DMS79 (cell line): ENCODE results near the gene GATAD2B.

Experiments used
- DNase-seq: peaks from one replicate; lab custom pipeline; 2025; lab: John Stamatoyannopoulos, UW

Gene GATAD2B

DNA sequence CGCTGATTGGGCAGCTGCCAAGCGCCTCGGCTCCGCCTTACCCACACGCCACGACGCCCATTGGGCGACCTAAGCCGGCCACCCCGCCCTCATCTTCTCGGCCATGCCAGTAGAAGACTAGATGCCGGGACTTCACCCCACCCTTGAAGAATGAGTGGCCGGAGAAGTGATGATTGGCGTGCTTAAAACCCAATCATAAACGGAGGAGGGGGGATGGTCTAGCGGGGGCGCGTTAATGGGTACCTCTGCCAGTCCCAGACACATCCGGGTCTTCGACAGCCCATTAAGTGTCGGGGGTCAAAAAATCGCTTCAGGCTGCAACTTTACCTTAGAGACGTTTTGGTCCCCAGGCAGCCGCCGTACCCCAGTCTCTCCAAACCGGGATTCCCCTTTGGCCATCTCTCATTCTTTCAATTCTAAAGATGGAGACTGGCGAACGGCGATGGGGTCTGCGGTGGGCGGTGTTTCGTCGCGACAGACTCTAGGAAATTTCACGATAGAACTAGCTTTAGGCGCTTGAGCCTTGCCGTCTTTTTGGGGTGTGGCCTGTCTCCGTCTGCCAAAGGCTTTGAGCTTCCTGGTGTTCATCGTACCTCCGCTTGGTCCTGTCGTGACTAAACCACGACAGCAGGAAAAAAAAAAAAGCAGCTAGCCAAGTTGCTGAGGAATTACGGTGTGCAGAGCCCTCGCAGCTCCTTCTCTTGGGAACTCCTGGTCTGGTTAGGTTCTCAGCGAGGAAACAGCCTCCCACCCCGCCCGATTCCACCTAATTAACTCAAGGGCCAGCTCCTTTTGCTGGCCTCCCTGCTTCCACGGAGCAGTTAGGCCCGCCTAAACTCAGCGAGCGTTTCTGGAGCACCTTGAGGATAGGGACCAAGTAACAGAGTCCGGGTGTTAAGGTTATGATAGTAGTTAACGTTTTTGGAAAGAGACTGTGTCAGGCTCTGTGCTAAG lies at the start of gene GATAD2B:
GATAD2B (minus strand) TSS at position 1 of the 954 bp plus-strand sequence. CDS start 94,625 bp downstream, outside the sequence.
- peak; percentile 99 for DNase-seq

DNA sequence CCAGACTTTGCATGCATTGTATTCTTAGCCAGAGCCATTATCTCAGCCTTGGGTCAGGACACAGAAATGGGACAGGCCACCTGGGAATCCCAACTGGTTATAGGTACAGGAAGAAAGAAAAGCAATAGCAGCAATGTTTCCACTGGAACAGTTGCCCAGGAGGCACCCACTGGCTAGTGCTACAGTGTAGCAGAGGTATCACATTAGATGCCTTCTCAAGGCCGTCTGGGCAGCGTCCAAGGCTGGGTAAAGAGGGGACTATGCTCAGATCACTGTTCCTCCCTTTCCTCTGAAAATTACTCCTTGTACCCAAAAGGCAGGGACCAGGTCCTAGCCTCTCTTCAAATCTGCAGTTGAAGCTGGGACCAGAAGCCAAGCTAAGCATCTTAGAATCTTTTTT lies 47.6 kb upstream of the GATAD2B start:
- no peak for DNase-seq

DNA sequence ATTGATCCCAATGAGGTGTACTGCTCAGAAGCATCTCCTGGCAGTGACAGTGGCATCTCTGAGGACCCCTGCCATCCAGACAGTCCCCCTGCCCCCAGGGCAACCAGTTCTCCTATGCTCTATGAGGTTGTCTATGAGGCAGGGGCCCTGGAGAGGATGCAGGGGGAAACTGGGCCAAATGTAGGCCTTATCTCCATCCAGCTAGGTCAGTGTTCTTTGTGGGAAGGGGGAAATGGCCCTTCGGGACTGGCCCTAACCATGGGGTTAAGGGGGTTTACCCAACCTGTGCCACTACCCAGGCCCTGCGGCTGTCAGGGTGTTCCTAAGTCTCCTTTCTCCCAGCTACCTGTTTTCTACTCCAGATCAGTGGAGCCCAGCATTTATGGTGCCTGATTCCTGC lies 46.2 kb upstream of the GATAD2B start:
- no peak for DNase-seq

DNA sequence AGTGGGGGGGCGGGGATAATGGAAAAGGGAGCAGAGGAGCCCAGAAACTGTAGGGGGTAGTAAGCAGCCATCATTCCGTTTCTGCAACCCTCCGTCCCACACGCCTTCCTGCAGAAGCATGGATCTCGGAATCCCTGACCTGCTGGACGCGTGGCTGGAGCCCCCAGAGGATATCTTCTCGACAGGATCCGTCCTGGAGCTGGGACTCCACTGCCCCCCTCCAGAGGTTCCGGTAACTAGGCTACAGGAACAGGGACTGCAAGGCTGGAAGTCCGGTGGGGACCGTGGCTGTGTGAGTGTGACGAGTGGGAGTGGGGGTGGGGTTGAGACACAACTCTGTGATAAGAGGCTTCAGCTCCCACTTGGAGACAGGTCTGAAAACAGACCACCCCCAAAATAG lies 45.6 kb upstream of the GATAD2B start:
- no peak for DNase-seq

DNA sequence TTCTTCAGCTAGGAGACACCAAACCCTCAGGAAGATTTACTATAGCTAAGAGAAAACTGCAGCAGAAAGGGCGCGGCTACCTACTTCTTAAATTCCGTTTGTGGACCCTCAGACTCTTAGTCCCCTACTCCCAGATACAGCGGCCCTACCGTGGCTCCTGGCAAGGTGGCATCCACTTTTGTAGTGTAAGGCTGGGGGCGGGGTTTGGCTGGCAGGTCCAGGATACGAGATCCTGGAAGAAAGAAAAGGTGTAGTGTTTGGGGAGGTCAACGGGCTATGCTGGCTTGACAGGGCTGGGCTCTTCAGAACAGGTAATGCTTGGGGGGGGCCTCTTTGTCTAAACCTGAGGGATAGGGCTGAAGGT lies 45.2 kb upstream of the GATAD2B start:
- DNase-seq: peak; percentile 81

DNA sequence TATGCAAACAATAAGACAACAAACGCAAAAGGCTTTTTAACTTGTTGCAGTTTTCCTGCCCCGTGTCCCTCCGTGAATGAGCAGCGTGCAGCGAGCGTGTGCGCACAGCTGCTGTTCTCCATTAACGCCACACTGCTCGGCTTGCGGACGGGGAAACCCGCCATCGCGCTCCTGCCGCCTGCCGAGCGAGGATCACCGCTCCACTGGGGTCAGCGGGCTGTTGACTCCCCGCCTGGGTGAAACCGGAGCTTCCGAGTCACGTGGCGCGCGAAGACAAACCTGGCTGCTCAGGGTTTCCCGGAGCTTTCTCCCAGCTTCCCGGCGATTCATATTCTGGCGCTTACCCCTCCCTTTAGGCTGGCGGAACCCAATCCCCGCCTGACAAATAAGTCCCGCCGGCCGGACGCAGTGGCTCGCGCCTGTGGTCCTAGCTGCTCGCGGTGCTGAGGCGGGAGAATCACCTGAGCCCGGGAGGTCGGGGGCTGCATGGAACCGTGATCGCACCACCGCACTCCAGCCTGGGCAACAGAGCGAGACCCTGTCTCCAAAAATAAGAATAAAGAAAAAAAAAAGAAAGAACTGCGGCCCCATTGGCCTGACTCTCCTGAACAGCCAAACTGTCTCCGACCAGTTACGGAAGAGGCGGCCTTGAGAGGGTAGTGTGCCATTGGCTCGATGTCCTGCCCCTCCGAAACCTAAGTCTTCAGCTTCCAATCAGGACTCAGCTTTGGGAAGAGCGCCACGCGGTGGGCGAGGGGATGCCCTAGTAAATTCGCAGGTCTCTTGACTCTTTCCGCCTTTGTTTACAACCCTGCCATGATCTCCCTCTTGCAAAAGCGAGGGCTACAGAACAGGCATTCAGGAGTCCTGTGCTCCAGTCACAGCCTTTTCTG lies 44.6 kb upstream of the GATAD2B start, which contains the start of gene CREB3L4:
CREB3L4 (plus strand) TSS at position 796 of the 893 bp plus-strand sequence. CDS start 624 bp downstream, outside the sequence.
- peak; percentile 98 for DNase-seq

DNA sequence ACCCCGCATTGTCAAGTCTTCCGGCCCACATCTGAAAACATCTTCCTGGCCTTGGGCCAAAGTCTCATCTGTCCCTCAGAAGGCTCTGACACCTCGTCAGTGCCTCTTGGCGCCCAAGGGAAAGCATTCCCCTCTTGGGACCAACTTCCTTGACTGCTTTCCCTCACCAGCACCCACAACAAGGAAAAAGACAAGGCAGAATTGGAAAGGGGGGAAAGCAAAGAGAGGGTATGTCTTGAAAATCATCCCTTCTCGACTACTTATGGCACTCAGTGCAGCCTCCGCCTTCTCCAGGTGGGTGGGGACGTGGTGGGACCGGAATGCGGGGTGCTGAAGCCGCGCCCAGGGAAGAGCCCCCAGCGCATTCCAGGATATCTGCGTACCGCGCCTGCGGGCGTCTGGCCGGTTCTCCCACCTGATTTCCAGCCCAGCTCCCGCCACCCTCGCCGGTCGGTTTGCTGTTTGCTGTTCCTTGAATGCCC lies 41.1 kb upstream of the GATAD2B start:
- DNase-seq: peak; percentile 18

DNA sequence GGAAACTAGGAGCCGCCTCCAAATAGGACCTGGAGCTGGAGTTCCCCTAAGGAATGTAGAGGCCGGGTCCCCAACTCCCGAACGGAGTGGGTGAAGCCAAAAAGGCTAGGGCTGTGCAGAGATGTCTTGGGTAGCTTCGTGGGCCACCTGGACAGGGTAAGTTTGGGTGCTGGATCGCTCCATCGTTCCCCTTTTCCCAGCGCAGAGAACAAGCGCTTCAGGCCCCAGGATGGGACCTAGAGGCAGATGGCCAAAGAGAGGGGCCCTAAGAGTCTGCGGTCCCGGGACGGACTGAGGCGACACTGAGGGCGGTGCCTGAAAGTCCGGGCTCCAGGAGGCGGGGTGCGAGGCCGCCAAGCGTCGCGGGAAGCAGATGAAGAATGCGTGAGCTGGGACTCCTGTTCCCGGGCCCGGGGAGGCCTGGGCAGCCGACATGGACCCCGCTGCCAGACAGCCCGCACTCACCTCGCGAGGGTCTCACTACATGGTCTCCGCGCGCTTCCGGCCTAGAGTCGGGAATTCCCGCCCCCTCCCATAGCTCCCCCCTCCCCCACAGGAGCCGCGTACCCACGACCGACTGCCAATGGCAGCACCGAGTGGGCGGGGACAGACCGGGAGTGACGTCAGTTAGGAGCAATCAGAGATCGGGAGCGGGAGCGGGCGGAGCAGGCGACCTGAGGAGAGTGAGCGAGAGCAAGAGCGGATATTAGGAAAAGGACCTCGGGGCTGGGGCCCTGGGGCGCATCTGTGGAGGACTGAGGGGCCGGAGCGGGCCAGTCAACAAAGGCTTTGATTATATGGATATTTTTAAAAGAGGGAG lies 40.5 kb upstream of the GATAD2B start, which contains the start of gene SLC39A1:
SLC39A1 (minus strand) TSS at position 508 of the 820 bp plus-strand sequence. CDS start 822 bp downstream, outside the sequence.
- peak; percentile 94 for DNase-seq

DNA sequence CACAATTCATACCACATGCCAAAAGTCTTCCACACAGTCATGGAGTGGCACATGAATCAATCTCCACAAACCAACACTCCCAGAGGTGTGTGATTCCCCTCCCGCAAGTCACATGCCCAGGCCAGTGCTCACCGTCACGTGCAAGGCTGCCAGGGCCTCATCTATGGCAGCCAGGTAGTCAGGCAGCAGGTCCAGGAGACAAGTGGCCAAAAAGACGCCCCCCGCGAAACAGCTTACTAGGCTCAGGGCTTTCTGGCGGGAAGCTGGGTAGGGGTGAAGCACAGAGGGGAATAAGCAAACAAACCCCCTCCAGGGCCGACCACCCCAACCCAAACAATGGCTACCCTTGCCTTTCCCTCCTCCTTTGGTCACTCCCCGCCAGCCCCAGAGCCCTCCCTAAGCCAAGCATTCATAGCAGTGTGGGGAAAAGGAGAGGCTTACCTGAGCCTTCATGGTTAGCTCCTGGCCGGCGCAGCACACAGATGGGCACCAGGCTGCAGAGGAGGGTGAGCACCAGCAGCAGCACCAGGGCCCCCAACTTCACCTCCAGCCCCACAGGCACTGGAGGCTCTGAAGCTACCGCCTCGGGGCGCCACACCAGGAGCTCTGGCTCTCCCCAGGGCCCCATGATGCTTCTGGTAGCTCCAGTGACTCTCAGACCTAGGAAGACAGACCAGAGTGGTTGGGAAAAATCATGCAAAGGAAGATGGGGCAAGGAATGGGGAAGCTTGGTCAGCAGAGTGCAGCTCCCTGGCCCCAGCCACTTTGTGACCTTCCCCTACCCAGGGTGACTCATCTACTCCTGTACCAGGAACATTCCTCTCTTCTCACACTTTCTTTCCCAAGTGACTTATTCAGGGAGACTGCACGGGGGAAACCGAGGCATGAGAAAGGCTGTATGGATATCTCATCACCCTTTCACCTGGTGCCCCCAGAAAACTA lies 39.6 kb upstream of the GATAD2B start:
- no peak for DNase-seq

DNA sequence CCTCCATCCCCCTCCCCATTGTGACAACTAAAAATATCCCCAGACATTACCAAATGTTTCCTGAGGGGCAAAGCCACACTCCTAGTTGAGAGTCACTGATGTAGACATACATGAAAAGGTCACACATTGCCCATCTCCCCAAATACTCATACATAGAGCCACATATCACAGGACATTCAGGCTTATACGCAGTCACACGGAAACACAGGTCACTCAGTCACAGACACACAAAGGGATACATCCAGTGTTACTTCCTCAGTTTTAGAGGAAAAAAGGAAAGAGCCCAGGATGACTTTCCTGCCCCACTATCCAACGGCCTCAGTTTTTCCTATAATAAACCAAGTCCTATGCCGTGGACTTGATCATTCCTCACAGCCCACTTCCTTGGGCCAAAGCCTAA lies 38.6 kb upstream of the GATAD2B start:
- no peak for DNase-seq

DNA sequence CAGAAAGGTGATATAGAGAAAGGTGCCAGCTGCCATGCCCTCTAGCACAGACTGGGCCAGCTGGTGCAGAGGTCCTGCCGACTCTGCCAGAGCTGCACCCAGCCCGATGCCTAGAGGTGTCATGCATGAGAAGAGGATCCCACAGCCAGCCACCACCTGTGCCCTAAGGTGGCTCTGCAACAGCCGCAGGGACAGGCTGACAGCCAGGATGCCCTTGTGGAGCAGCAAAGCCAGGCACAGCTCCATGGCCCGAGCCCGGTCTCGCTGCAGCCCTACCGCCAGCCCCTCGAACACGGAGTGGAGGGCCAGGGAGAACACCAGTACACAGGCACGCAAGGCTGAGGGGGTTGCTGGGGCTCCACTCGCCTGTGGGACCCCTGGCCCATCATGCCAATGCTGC lies 37.4 kb upstream of the GATAD2B start:
- no peak for DNase-seq

DNA sequence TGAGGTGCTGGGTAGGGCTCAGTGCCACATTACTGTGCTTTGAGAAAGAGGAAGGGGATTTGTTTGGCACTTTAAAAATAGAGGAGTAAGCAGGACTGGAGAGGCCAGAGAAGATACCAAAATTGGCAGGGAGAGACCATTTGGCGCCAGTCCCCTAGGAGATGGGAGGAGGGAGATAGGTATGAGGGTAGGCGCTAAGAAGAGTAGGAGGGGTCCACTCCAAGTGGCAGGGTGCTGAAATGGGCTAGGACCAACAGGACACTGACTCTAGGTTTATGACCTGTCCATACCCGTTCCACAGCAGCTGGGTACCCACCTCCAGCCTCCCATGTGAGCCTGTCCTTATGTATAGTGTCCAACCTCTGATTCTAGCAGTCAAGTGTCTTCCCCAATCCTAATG lies 36.7 kb upstream of the GATAD2B start:
- no peak for DNase-seq

DNA sequence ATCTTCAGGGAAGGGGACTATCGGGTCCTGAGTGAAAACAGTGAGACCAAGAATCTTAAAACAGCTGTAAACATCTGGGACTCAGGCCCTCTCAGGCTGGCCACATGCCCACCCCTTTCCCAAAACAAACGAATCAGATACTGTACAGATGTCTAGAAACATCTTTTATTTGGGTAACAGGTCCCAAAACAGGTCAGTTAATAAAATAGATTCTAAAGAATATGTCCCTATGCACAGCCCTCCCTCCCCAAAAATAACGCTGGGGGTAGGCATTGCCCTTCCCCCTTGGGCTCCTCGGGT lies 36.1 kb upstream of the GATAD2B start:
- DNase-seq: no peak

DNA sequence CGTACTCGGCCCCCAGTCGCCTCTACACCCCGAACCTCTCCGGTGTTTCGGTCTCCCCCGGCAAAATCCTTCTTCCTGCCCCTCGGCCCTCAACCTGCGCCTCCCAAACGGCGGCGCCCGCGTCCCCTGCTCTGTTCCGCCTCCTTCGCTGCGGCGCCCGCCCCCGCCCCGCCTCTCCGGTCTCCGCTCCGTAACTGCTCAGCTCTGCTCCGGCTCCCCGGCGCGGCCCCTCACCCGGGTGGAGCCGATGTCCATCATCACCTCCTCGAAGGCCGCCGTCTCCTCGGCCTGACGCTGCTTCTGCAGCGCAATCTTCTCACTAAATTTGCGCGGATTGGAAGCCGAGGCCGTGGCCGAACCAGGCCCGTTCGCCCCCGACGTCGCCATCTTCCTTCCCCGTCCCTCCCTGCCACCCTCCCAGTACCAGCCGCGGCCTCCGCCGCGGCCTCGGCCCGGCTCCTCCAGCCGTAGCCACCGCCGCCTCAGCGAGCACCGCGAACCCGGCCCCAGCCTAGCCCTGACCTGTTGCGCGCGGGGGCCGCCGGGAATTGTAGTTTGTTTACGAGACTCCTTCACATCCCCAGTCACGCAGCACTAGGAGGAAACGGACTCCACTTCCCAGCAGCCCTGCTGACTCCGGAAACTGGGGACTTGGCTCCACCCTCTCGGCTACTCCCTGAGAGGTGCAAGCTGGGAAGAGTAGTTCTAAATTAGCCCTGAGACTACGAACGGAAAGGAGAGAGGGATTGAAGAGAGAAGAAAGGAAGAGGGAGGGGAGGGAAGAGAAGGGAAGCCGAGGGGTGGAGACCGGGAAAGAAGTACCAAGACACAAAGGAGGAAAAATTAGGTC lies 35.6 kb upstream of the GATAD2B start, which contains the start of gene CRTC2:
CRTC2 (minus strand) TSS at position 502 of the 850 bp plus-strand sequence; CDS start at position 387, 115 bp downstream.
- peak; percentile 98 for DNase-seq

DNA sequence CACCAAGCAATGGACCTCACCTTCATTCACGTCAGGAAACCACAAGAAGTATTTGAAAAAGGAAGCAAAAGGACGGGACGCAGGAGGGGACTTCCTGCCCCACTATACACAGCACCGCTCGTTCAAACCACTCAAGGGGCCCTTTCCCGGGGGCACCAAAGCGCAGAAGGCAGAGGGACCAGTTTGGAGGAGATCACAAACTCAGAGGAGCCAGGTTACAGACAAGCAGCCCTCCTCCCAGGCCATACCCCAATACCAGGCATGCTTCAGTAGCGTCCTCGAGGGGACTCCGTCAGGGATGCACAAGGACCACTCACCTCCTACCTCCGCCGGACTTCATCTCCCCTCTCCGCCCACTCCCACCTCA lies 35.0 kb upstream of the GATAD2B start:
- no peak for DNase-seq

DNA sequence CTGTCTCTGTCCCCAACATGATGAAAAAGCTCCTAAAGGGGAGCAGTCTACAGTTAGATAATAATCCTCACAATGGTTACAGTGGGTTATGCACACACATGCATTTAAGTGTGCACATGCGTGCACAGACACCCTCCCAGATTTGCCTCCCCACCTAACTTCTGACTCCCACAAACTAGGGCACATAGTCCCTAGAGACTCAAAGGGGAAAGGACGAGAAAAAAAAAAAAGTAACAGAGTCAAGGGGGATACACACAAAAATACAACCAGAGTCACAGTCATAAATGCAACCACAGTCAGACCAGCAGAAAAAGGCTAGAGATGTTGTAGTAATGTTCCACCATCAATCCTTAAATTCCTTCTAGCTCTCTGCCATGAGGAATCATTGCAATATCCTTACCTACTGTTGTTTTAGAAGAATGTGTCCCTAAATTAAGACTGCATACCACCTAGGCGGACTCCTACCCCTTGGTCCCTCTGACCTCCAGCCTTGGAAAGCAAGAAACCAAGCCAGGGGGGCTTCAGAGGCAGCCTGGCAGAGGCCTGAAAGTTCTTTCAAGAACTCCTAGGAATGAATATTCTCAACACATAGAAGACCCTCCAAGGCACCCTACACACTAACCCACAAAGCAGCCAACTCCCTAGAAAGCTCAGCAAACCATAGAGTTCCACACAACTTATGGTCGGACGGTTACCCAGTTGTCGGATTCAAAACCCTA lies 34.4 kb upstream of the GATAD2B start:
- DNase-seq: no peak

DNA sequence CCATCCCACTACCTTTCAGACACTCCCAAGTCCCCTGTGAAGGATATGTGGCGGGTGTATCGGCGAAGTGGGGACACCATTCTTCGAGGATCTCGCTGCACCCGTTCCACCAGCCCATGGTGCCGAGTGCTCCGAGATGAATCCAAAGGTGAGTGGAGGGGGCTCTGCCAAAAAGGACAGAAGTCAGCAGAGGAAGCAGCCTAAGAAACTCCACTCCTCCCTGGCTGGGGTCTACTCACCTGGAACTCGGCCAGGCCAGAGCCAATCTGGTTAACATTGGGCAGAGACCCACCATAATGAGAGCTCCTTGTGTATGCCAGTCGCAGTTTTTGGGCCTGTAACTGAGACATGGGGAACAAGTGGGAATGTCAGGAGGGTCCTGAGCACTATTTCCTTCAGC lies 32.1 kb upstream of the GATAD2B start:
- no peak for DNase-seq

DNA sequence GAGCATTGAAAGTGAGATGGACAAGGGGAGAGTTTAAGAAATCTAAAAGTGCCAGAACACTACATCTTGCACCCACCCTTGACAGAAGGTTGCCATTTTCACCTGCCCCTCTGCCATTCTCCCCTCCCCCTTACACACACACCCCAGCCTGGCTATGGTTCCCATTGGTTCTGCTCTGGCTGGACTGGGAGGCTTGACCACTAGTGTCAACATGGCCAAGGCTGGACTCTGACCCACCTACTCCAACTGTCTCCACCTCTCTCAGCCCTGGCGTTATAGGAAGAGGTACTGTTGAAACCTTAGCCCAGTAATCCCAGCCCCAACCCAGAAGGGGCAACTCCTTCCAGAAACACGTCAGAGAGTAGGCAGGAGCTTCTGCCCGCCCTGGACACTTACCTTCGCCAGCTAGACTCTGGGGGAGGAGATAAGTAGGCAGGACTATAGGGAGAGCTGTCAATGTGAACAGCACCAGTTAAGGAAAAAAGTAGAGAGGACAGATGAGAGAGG lies 31.1 kb upstream of the GATAD2B start:
- no peak for DNase-seq

DNA sequence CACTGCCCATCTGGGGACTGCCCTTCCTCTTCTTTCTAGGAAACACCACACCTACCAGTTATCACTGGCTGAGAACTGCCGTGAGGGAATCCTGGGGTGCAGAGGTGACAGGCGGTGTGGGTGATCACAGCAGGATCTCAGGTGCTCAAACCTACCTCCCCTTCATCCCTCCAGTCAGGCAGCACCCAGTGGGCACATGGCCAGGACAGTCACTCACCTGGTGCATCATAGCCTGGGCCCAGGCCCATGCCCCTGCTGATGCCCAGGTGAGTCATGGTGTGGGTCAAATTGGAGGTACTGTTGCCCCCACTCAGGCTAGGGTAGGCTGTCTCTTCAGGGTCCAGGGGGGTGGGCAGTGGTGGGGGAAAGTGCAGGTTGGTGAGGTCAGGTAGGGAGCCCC lies 29.0 kb upstream of the GATAD2B start:
- DNase-seq: no peak
